Stimulated activated CD8-positive, alpha-beta memory T cell treated with anti-CD3 and anti-CD28 coated beads, Interleukin-7, amount 100 ng/mL, for 1 hour (primary cell): ENCODE measurements around the gene ZFAND3.

Source experiments
- DNase-seq, 2 donors: peaks; one replicate each; pipeline ENCODE4 v3.0.0-alpha.2; 2020; ENCODE audit warnings: low read depth in 2 of 2

ZFAND3 gene

DNA sequence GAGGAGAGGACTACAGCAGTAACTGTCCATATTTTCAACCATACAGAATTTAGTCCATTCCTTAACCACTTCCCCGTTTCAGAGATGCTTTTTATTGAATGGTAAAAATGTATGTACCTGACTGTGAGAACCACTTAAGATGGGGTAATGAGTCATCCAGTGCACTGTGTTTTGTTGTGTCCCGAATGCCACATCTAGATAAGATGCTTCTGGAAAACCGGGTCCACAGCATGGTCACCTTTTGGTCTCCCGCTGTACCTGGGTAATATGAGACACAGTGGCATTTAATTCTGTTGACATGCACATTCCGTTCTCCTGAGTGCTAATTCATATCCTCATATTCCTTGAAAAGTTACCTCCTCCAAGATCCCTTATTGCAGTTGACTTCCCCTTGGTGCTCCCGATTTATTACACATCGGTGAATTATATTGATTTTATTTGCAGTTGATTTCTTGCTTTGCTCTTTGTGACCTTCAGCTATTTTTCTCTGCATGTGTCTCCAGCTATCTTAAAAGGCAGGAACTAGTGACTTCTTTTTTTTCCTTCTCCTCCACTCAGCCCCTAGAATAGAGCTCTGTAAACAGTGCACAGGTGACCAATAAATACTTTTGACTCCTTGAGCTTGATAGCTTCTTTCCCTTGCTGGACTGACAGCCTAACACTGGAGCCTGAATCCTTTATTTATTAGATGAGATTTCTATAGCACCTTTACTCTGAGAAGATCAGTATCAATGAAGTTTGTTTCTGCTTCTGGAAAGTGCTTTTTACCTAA is 314.6 kb downstream of the ZFAND3 start:
- DNase-seq = no peak

DNA sequence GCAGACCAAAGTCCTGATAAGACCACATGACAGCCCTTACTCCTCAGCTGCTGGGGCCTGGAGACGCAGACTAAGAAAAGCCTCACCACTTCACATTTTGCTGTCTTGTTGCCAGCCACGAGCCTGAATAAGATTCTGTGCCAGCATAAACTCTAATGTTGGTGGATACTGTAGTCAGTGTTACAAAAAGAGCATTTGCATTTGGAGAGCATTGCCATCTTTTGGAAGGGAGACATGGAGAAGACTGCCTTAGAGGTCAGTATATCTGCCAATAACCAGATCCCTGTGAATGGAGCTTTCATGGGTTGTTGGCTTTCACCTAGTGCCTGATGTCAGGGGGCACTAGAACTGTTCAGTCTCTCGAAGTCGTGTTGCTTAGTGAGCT is 315.2 kb downstream of the ZFAND3 start:
- DNase-seq = no peak

DNA sequence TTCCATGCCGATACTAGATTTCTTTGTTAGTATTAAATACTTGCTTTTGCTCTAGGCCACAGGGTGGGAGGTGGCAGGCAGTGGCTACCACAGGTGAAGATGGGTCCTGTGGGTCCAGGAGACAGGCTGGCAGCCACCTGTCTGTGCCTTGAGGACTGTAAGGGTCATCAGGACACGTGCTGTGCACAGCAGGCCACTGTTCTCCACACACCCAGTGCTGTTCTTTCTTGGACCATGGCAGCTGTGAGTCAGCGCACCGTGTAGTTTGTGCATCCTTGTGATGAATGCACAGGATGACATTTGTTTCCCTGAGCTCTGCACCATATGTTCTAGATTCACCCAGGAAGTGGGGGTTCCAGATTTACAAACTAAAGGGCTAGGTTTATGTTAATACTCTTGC is 317.0 kb downstream of the ZFAND3 start:
- no peak for DNase-seq

DNA sequence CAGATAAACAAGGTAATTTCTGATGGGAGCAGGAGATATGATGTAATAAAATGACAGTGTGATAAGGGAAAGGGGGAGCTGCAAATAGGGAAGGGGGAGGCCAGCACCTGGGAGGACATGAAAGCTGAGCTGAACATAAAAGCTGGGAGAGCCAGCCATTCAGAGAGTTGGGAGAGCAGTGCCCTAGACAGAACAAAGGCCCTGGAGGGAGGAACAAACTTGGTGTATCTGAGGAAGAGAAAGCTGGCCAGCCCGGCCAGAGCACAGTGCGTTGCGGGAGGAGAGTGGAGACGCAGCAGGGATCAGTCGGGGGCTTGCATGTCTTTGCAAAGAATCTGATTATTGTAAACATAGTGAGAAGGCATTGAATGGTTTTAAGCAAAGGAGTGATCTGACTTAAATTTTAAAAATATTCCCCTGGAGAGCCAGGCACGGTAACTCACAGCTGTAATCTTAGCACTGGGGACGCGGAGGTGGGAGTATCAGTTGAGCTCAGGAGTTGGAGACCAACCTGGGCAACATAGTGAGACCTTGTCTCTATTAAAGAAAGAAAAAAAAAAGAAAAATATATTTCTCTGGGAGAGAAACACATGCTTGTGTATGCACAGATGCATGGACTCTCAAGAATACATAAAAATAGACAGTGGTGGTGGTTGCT is 318.2 kb downstream of the ZFAND3 start:
- no peak for DNase-seq

DNA sequence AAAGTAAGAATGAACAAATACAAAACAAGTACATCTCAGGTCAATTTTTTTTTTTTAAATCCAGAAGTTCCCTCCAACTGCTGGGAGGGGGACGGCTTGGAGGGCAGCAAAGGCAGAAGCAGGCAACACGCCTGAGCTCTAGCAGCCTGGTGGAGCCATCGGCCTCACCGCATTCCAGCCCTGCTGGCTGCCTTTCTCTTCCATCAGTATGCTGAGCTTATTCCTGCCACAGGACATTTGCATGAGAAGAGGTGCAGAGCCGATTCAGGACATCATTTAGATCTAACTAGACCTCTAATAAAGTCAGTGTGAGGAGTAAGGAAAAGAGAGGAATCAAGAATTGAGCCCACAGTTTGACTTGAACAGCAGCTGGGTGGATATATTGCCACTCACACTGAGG is 318.8 kb downstream of the ZFAND3 start:
- DNase-seq = no peak

DNA sequence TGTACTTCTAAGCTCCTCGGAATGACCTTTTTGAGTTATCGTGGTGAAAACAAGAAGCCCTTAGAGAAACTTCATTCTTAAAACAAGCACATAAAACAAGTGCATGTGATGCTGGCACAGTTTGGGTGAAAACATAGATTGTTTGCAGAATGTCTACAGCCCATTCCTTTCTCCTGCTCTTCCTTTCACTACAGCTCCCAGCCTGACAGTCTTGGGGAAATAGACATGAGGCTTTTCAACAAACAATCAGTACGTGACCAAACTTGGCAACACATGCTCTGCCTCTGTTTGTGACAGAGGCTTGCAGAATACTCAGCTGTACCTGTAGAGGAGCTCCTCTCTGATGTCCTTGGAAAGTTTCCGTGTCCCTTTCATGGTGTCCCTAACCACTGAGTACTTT is 321.6 kb downstream of the ZFAND3 start:
- no peak for DNase-seq

DNA sequence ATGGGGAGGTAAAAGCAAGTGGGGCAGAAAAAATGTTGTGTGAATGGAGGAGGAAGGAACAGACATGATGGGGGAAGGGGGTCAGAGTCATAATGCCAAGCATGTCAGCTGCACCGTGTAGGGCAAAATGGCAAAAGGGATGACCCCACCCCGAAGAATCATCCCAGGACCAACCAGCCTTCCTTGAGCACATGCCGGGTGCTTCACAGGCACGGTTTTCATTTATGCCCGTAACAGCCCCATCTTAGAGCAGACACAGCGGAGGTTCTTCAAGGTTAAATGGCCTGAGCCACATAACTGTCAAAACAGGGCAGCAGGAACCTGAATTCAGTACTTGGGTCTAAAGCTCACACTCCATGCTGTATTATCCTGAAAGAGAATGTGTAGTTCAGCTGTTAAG is 322.2 kb downstream of the ZFAND3 start:
- DNase-seq = no peak

DNA sequence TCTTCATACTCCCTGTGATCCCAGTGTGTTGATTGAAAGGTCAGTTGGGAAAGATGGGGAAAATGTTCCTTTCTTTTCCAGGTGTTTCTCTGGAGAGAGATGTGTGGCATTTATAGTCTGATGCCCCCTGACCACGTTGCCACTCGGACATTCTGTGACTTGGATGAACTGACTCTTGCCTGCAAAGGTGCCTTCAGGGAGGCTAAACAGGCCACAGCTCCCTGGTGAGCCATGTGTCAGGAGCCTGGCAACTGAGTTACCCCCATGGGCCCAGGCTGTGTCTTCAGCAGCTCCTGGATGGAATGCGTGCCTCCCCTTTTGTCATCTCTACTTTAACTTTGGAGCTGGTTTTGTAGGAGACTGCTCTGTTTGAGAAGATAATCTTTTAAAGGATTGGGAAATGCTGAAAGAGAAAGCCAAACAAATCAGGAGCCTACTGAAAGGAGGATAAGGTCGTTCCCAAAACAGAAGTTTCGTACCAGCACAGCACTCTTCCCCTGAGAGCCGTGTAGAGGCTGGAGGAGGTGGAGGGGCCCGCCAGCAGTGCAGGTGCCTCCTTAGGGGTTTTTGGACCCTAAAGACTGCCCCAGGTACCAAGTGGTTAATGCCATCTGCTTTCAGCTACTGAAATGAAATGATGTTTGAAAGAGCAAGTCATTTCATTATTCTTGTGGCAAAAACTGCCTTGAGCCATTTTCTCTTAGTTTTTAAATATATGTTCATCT is 322.8 kb downstream of the ZFAND3 start:
- DNase-seq = no peak

DNA sequence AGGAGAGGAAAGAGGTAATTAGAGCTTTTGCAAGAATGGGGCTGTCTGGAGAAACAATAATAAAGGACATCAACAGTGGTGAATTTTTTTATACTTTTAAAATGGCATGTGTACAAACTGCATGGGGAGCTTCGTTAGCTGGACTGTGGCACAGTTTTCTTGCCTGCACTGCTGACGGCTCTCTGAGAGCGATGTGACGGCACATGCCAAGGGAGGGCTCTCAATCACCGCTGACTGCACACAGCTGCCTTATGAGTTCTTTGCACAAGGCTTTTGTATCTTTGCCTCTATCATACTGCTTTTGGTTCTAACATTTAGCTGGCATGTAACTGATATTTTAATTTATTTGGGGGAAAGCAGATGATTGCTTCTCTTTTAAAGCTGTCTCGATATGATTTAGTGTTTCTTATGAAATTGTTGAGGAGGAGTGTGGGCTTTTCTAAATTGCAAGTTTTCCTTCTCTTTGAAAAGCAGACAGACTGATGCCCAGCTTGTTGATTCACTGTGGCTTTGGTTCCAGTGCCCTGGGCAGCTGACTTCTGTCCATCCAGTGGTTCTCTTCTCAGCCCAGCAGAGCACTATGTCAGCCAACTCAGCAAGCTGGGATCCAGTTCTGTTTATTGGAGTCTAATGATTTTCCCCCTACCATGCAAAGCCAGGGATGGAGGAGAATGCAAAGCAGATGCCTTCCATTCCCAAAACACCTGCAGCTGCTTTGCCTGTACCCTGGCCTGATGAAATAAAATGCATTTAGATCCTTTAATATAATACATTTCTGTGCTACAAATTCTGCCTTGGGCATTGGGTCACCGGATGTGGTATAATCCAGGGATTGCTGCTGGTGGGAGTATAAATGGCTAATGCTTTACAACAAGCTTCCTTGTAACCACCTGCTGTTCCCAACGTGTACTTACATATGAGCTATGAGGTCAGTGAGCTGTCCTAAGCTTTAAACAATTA is 323.9 kb downstream of the ZFAND3 start:
- no peak for DNase-seq

DNA sequence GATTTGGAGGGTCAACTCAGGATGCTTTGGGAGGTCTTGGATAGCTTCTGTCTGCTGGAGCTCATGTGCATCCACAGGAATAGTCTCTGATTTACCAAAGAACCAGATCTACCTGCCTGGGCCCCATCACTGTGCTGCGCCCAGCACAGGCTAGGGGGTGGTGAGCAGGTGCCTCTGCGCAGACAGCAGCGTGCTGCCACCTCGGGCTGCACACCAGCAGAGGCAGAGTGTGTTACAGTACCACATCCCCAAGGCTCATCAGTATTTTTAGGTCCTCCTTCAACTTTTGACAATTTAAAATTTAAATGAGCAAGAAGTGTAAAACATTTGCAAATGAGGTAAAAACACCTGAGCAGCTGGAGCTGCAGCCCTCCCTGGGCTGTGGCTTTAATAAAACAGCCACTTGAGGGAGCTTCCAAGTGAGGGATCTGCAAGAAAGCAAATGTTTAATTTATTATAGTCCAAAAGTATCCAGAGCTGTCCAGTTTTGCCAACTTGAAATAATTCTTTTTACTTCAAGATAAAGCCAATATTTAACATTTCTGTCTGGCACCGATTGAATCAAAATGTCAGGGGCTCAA is 324.9 kb downstream of the ZFAND3 start:
- no peak for DNase-seq

DNA sequence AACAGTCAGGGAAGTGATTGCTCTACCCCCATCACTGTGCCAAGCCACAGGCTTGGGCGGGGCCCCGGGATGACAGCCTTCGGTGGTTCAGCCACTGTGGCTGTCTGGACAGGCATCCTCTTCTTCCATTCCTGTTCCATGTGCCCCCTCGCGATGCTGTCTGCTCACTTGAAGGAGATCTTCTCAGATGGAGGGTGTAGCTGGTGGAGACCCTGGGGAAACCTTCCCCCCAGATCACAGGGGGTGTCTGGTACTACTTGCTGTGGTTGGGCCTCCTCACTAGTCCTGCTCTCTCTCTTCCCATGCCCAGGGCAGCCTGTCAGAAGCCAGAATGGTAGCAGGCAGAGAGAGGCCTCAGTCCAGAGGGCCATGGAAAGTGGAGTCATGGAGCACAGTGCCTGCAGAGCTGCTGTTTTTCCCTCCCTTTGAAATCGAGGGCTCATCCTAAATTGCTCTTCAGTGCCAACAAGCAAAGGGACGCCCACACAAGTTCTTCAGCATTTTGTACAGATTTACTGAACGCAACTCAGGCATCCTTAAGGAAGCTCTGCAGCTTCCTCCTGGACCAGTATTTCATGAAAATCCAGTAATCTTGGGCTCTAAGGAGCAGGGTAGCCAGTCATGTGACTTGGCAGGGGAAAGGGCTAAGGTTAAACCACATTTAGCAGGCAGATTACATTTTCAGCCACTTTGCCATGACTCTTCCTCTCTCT is 326.6 kb downstream of the ZFAND3 start:
- DNase-seq = no peak

DNA sequence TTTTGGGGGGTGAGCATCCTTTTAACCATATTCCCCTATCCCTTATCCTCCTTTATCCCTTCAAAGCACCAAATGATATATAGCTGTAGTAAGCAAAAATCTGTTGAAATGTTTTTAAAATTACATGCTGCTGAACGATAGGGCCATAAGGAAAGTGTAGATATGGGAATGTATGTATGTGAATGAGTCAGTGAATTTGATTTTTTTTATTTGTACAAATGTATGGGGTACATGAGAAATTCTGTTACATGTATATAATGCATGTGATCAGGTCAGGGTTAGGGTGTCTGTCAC is 327.2 kb downstream of the ZFAND3 start:
- no peak for DNase-seq

DNA sequence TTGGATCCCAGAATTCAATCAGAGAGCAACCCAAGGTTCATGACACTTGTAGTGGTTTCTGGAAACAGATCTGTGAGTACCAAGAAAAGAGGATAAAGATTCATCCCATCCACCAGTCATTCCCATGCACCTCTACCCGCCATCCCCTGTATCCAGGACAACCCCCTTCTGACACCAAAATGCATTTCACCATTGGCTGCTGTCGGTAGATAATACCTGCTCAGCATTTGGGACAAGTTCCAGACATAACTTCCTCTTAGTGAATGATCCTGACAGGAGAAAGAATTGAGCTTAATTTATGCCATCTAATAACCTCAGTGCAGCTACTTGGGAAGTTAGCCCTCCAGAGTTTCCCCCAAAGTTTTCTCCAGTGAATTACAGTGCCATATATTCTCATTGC is 329.1 kb downstream of the ZFAND3 start:
- no peak for DNase-seq

DNA sequence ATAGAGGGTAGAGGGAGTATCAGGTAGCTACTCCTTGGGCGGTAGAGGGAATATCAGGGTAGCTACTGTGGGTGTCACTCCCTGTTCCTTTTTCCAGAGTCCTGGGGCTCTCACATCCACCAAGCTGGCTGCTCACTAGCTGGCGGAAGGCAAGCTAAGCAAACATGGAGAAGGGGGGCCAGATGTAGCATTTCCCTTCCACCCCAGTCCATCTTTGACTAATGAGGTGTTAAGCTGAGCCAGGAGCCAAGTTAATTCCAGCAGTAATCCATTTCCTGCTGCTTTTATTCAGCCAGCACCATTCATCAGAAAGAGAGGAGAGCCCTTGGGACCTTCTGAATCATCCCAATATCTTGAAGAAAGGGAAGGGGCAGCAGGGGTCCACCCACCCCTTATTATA is 330.0 kb downstream of the ZFAND3 start:
- no peak for DNase-seq

DNA sequence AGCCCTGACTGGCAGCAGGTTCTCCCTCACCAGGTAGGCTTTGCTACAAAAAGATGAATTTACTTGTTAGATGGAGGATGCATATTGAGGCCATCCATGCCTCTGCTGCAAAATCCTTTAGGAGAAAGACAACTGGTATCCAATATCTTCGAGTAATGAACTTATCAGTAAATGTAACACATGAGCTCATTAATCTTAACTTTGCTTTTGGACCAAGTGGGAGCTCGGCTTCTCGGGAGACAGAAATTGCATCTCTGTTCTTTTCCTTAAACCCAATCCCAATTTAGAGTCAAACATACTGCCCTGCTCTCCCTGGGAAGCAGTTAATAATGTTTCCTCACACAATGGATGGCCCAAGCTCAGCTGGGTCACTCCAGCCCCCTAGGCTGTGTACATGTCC is 330.5 kb downstream of the ZFAND3 start:
- DNase-seq = no peak

DNA sequence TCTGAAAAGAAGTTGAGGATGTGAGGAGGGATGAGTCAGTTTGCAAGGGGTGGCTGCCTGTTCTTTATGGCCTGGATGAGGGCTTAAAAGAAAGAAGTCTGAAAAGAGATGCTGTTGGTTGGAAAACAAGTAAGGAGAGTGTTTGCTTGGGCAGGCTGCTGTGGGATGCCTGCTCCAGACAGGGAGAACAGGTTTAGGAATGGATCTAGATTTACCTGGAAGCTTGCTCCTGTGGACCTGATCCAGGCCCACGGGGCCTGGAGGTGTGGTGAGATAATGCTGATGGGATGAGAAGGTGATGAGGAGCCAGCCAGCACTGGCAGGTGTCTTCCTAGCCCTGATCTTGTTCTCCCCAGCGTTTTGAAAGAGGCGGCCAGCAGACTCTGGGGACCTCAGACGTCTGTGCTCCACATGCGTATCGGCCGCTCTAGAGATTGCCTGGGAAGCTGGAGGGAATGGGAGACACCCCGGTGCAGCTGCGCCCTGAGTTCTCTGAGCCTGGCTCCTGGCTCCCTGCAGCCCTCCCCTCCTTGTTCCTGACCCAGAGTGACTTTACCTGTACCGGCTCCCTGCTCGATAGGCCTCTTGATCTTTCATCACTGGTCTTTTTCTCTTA is 331.3 kb downstream of the ZFAND3 start:
- no peak for DNase-seq

DNA sequence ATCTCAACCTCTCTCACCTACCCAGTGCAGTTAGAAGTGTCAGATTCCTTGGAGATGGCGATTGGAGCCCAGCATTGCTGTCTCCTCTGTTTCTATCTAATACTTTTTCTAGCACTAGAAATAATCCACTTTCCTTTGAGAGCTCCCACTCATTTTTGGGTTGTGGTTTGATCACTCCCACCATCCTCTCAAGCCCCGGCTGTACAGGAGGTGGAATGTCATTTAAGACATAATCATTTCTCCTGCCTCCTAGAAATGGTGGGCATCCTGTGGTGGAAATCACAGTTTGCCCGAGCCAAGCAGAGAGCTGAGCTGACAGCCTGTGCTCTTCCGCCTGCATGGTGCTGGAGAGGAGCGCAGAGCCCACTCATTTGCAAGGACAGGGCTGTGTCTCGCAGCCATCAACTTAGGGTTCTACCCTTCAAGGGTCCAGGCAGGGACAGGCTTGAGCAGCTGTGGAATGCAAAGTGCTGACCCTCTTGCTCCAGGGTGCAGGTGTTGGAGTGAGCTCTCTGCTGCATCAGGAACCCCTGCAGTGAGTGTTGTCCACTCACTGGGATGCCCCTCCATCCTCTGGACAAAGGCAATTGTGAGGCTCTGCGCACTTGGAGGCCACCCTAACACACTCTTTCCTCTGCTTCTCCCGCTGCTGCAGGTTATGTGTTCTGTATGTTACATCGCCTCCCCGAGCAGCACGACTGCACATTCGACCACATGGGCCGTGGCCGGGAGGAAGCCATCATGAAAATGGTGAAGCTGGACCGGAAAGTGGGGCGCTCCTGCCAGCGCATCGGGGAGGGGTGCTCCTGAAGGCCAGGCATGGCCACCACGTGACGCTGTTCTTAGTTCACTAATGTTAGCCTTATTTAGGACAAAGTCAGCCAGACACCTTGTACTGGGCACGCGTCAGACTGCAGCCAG is 332.3 kb downstream of the ZFAND3 start:
- no peak for DNase-seq

DNA sequence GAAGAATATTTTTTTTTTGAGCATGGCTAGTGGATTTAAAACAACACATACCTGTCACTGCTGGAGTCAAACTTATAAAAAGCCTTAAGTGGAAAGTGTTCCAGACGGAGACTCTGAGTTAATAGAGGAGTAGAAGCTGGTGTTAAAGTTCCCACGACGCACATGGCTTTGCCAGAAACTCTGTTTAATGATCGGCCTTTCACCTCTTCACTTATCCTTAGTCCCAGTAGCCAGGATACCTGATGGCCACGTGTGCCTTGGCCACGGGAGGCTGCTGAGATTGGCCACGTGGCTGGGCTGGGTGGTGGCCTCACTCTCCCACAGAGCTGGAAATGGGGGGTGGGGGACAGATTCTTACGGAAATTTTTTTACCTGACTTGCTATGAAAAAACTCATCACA is 333.1 kb downstream of the ZFAND3 start:
- DNase-seq = no peak

DNA sequence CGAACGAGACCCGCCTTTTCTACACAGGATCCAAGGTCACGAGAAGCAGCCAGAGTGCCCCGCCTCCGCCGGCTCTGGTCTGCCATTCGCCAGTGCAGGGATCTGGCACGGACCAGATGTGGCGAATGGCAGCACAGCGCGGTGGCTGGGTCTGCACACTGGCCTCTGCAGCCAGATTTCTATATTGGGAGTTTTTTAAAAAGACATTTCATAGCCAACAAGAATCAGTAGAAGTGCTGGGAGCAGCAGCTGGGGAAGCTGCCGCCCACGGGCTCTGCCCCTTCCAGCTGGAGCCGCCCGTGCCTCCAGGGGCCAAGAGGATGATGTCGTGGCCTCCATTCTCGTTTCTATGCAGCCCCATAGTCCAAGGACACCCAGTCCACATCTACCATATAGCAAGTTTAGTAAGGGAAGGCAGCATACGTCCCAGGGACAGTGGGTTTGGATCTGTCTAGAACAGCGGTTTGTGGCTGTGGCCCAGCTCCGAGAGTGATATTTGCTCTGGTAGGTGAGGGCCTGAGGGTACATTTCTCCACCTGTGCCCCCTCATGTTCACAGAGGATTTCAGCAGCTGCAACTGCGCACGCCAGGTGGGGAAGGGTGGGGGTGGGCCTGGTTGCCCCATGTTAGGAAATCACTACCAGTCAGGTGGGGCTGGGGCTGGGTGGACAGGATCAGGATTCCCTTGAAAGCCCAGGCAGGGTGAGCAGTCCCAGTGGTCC is 333.7 kb downstream of the ZFAND3 start:
- DNase-seq = no peak
